DMS53 (cell line): ENCODE data around the gene CRTC3.
"Not testable (repeated sequence)": the region's sequence is repeated elsewhere in the genome, so short reads cannot be mapped to it uniquely, and the experiment has no call there.

ENCODE experiments used
- DNase-seq: peaks from one replicate; lab custom pipeline; 2025; lab: John Stamatoyannopoulos, UW

Gene CRTC3

DNA sequence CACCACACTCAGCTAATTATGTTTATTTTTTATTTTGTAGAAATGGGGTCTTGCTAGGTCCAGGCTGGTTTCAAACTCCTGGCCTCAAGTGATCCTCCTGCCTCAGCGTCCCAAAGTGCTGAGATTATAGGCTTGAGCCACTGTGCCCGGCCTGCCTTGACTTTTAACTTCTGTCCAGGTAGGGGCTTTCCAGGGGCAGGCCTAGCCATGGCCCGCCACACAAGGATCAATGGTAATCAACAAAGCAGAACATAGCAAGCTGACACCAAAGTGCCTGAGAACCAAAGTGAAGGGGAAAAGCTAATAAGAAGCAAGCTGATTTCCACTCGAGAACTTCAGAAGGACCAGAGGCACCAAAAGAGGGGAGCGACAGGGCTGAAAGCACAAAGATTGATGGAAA lies 9.4 kb upstream of the CRTC3 start:
- no peak for DNase-seq

DNA sequence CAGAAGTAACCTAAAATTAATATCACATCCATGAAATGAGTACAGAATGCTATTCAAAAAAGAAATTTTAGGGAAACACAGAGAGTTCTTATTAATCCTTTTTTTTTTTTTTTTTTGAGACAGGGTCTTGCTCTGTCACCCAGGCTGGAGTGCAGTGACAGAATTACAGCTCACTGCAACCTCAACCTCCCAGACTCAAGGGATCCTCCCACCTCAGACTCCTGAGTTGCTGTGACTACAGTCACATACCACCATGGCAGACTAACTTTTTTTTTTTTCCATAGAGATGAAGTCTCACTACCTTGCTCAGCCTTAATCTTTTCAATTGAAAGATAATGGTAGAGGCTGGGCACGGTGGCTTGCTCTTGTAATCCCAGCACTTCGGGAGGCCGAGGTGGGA lies 6.3 kb upstream of the CRTC3 start:
- DNase-seq, result no peak

DNA sequence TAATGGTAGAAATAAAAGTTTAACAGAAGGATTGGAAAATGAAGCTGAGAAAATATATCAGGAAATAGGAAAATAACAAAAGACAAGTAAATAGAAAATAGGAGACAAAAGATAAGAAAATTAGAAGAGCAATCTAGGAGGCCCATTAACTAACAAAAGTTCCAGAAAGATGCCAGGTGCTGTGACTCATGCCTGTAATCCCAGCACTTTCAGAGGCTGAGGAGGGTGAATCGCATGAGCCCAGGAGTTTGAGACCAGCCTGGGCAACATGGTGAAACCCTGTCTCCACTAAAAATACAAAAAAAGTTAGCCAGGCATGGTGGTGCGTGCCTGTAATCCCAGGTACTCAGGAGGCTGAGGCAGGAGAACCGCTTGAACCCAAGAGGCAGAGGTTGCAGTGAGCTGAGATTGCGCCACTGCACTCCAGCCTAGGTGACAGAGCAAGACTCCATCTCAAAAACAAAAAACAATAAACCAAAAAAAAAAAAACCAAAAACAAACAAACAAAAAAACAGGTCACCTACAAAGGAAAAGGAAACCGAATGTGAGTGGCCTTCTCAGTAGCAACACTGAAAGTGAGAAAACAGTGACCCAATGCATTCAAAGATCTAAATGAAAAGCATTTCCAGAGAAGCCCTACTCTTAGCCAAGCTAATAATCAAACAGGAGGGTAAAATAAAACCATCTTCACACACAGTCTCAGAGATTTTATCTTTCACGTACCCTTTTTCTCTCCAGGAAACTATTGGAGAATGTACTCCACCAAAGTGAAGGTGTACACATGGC lies 5.5 kb upstream of the CRTC3 start:
- not testable (repeated sequence) for DNase-seq

DNA sequence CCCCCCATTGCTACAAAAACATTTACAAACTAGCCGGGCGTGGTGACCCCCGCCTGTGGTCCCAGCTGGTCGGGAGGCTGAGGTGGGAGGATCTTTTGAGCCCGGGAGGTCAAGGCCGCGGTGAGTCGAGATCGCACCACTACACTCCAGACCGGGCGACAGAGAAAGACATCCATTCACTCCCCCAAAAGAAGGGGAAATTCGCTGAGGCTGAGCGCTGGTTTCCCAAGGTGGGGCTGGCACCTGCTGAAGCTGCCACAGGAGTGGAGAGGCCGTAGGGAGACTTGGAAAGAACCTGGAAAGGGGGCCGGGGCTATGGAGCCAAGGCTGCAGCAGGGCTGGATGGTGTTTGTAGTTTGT lies 732 bp upstream of the CRTC3 start:
- DNase-seq, result peak; percentile 61

DNA sequence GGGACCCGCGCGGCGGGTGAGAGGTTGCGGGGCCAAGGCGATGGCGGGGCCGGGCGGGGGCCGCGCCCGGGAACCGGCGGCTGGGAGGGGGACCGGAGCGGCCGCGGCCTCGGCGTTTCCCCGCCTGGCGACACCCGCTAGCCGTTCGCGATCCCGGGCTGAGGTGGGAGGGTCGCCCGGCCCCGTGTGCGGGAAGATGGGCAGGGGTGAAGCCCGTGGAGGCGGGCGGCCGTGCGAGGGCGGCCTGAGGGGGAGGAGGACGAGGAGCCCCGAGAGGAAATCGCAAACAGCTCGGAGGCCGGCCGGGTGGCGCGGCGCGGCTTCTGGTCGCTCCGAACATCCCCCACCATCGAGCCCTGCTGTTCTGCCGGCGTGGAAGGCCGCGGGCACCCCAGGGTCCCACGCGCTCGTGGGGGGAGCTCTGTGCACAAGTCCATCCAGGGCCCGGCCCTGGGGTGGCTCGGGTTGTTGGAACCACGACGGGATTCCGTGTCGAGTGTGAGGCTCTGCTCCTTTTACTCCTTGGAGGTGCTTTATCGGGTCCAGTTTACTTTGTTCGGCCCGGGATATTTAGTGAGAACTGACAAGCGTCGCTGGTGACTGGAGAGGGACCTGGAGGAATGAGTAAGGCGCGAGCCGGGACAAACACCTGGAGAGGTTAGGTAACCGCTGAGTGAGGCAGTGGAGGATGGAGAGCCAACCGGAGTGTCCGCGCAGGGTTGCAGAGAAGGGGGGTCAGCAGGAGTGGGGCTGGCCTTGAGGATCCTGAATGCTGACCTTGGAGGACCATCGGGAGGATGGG lies 728 bp downstream of the CRTC3 start:
- peak; percentile 62 for DNase-seq

DNA sequence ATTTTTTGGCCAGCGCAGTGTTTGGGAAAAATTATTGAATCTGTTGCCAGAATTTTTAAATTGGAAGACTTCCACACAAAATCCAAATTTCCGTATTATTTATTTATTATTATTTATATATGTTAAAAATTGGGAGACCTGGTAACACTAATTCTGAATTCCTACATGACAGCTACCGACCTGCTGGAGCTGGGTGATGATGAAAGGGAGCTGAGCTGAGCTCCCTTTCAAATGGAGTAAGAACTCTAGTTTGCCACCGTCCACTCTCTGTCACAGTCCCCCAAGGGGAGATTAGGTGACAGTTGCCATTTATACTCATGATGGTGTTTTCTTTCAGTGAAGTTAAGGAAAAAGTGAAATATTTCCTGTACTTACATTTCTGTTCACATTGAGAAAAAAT lies 1.4 kb downstream of the CRTC3 start:
- no peak for DNase-seq

DNA sequence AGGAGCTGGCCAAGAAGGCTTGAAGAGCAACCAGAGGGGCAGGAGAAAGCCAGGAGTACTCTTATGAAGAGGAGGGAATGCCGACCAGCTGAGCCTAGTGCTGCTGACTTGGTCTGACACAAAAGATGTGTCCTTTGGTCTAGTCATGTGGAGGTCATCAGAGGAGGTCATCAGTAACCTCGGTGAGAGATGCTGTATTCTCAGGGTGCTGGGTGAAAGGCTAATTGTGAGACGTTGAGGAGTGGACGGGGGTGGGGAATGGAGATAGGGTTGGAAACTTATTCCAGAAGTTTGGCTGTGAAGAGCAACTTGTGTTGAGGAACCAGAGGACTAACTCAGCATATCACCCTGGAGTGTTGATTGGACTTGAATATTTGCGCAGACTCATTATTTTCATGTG lies 5.5 kb downstream of the CRTC3 start:
- DNase-seq, result no peak

DNA sequence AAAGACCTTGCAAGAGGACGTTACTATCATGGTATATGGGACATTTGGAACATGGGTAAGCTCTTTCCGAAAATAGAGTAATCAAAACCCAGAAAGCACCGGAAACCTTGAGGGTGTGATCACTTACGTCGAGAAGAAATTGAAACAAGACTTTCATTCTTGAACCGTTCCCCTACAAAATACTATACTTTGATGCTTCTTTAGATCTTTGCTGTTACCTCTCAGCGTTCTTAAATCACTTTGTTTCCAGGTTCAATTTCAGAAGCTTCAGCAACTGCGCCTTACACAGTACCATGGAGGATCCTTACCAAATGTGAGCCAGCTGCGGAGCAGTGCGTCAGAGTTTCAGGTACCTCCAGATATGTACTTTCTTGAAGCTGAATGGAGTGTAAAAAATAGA lies 10.1 kb downstream of the CRTC3 start:
- no peak for DNase-seq

DNA sequence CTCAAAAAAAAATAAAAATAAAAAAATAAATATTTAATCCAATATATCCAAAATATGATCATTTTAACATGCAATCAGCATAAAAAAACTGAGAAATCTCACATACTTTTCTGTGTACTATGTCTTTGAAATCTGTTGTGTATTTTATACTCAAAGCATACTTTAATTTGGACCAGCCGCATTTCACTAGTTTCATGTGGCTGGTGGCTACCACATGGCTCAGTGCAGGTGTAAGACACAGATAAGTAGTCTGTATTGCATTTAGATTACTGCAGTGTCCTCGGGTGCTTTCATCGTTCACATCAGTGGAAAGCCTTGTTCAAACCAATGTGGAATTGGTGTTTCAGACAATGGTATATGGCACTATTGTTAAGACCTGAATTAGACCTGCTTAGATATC lies 11.0 kb downstream of the CRTC3 start:
- no peak for DNase-seq

DNA sequence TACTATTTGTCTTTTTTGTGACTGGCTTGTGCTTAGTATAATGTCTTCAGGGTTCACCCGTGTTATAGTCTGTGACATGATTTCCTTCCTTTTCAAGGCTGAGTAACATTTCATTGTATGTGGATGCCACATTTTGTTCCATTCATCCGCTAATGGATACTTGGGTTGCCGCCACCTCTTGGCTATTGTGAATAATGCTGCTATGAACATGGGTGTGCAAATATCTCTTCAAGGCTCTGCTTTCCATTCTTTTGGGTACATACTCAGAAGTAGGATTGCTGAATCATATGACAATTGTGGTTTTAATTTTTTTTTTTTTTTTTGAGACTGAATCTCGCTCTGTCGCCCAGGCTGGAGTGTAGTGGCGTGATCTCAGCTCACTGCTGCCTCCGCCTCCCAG lies 15.4 kb downstream of the CRTC3 start:
- DNase-seq, result peak; percentile 19

DNA sequence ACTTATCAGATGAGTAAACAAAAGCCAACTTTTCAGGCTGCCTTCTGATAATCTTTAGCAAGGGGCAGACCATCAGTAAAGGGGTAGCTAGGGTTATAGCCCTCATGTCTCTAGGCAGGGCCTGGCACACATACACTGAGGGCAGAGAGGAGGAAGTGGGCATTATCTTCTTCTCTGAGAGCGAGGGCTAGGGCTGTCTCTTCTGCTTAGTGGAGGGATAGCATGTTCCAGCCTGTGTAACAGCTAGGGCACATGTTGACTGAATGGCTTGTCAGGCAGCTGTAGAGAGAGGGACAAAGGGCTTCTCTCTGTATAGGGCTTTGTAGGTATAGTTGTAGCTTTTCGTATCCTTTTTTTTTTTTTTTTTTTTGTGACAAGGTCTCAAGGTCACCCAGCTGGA lies 17.8 kb downstream of the CRTC3 start:
- no peak for DNase-seq

DNA sequence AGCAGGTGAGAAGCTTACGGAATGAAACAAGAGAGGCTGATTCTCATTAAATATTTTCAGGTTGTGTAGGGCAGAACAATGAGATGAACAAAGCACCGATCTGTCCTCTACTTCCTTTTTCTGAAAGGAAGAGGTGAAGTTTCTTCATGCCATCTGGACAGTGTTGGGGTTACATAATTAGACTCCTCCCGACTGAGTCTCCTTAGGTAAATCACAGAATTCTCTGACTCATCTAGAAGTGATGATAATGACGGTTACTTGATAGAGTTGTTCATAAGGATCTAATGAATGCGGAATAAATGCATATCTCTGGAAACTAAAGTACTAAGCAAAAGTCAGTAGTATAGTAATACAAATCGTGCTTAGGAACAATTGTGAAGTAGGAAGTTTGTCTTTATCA lies 21.2 kb downstream of the CRTC3 start:
- no peak for DNase-seq

DNA sequence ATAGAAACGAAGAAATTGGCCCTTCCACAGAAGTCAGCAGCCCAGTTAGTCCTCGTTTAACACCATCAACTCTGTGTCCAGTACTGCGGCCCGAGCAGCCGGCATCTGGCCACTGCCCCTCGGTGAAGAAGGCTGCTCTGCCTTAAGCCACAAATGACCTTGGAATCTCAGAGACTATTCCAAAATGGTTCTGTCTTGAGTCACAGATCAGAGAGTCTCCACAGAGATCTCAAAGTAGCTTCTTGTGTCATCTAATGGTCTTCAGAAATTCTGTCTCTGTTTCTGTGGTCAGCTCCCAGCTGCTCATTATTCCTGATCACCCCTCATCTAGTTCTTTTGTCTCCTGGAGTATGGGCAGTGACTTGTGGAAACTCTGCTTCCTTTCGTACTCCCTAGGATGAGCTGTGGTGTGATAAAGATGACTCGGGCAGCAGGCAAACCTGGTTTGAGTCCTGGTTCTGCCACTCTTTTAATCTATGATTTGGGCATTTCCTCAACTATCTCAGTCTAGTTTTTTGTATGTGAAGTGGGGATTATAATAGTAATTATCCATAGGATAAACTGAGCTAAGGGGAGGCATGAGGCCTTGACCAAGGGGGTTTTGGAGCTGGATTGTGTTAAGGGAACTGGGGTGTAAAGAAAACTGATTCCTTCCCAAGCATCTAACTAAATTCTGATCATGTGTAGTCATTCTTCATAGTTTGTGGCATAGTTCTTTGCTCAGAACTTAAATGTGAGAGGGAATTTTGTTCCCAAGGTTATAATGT lies 22.6 kb downstream of the CRTC3 start:
- DNase-seq, result no peak

DNA sequence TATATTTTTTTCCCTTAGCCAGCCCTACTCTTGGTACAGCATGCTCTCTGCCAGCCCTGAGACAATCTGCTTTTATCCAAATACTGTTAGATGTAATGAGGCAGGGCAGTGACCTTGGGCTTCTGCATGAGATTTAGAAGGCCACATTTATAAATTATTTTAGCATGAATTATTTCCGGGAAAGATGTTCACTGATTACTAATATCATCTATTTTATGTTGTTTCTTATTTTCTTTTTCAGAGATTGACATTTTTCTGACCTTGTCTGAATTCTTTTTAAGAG lies 23.1 kb downstream of the CRTC3 start:
- DNase-seq, result no peak

DNA sequence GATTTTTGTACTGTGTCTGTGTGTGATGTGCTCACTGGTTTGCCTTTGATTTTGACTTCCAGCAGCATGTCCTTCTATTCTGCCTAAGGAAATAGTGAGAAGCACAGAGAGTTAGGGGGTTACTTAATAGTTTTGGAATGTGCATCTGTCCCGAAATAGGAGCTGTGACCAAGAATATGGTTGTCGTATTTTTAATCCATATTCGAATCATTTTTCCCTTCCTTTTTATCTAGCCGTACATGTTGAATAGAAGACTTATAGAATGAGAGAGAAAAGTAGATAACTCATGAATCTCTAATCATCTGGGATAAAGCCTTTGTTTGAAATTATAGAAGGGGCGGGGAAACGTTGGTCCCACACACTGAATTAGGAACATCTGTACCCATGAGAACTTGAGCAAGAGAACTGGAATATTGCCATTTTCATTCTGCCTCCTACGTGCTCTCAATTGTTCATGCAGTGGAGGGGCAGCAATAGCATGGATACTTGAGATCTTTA lies 23.6 kb downstream of the CRTC3 start:
- DNase-seq, result no peak

DNA sequence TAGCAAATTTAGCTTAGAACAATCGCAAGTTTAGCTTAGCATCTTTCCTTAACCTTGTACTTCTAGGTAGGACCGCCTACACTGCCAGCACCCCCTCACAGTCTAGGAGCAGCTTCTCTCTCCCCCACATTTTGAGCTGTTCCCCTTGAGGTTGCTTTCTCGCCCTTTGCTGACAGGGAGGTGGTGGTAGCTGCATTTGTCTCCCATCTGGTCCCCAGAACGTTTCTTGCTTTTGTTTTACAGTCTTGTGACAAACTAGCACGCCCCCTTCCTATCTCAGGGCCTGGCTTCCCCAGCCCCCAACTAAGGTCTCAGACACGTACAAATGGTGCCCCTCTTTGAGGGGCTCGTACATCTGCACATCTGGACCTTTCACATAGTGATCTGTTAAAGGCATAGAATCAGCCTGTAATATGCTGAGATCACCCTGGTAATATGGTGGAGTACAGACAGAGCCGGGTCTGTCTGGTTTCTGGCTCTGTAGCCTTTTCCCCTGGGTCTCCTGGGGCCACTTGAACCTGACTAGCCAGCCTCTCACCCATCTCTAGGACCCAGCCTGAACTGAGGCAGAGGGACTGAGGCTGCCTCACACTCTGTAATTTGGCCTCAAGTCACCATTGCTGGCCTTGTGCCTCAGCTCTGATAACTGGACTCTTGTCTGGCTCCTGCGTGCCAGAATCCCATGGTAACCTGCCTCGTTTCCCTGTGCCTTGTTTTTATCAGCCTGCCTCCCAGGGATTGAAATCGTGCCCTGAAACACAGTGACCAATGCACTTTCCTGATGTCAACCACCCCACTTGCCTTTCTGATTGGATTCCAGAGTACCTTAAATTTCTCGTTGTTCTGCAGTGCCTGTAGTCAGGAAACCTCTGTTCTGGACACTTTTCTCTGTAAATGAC lies 27.7 kb downstream of the CRTC3 start:
- DNase-seq, result no peak

DNA sequence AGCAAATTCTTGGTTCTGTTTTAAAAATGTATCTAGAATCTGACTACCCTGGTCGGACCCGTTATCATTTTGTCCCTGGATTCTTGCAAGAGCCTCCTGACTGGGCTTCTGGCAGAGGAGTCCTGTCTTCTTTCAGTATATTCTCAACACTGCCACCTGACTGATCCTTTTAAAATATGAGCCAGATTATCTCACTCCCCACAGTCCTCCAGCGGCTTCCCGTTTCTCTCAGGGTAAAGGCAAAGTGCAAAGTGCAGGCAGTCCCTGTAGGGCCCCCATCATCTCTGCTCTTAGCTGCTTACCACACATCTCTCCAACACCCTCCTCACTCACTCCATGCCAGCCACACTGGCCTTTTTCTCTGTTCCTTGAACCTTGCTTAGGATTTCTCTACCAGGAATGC lies 28.4 kb downstream of the CRTC3 start:
- DNase-seq, result no peak

DNA sequence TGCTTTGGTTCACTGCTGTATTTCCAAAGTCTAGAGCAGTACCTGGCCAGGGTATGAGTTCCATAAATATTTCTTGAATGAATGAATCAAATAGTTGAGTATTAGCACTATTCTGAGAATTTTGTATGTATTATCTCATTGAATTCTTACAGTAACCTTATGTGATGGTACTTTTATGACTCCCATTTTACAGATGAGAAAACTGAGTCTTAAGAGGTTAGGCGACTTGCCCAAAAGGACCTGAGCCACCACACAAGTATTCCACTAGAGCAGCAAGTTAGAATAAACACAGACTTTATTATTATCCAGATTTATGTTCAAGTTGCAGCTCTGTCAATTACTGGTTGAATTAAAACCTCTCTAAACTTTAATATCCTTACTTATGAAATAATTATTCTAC lies 29.4 kb downstream of the CRTC3 start:
- no peak for DNase-seq

DNA sequence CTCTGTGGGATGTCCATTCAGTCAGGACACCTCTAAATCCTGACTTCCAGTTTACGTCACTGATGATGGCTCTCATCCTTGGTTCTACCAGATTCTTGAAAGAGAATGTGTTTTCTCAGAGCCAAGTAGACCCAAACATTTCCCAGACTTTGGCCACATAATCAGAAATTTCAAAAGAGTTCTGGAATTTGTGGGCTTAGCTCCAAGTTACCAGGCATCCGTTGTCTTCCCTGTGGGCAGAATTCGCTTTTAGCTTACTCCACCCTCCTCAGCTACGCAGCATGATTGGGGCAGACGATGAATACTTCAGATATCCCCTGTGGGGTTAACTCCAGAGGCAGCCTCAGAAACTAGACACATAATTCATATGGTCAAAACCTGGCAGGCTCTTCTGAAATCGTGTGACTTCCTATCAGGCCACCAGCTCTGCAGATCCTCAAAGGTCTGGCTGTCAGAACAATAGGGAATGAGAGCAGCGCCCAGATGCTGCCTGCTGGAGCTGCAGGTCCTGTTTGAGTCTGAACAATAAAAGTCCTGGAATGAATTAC lies 30.6 kb downstream of the CRTC3 start:
- DNase-seq, result no peak

DNA sequence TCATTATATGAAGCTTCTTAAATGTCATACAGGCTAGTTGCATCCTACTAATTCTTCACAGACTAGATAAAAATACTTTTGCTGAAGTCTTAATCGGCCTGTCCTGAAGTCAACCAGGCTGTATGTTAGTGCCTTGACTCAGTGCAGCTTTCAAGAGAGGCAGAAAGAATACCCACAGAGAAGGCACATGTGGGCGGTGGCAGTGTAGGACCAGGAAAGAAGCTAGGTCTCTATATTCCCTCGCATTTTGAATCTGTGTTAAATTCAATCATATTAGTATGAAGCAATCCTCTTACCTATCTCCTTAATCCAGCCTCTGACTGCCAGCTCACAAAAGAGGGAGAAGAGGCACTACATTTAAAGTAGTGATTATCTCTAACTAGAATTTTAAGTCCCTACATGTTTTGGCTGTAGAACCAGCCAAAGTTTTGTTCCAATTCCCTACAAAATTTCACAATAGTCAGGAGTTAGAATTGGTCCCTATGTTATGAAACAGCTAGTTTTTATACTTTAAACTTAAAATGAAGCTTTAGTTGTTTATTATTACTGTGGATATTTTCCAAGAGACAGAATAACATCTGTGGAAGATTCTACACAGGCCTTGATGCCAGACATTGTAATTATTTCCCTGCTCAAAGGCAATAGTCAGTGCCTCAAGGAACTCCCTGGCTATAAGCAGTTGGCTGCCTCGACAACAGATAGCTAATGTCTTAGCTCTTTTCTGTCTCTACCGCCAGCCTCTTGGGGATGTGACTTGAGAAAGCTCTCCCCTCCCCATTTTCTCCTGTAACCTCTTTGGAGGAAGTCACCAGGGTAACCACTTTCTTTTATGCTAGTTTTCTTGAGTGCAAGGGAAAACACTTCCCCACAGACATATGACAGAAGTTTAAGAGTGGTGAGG lies 31.9 kb downstream of the CRTC3 start:
- DNase-seq, result no peak

DNA sequence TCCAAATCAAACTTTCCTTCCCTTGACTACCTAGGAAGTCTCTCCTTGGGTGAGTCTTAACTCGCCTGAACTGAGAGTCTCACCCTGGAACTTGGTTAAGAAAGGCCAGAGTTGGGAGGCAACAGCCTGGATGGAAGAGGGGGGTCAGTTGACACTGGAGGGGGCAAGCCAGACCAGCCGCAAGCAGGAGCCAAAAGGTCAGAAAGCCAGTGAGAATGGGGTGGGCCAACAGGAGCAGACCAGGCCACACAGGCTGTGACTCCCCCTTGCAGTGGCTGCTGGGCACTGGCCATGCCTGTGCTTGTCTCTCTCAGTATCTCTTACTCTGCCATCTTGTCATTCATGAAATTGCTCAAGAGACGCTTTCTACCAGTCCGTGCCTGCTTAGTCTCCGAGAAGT lies 32.9 kb downstream of the CRTC3 start:
- no peak for DNase-seq
